ENCODE measurements around the gene TESK2. TPM values are rescaled to one million over a fixed set of nuclear protein-coding genes. Genes with fewer than 3 reads are reported as not detected.

Gene TESK2
- polyA plus RNA-seq, 1 donor = 12.8 TPM

DNA sequence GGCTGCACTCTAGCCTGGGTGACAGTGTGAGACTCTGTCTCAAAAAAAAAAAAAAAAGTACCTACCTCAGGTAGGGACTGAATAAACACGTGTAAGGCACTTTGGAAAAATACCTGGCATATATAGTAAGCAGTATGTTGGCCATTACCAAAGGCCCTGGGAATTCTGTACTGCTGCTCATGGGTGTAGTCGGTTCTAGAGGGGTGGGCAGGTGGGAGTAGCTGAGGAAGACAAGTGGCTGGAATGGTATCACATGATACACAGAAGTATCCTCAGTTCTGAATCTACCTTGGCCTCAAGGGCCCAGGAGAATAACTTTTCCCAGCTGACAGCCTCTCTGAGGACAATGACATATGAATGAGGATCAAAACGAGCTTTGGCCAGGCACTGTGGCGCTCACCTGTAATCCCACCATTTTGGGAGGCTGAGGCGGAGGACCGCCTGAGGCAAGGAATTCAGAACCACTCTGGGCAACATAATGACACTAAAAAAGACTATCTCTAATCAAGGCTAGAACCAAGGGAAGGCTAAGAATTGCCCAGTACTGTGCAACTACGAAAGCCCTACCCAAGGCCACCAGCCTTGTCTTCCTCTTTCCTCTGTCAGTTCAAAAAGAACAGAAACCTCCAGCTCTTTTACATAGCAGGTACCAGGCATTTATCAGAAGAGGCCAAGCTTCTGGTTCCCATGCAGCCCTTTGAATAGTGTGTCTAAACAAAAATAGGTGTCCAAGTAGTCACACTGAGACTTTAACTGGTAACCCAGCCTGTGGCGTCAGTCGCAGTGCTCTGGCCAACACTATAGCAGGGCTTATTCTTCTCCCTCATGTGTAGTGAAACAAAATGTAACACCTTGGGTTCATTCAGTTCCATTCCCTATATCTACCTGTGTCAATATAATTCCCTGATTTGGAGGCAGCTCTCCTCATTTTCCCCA is 19.3 kb upstream of the TESK2 start:
- no peaks in the 10 kb centered on the region for H3K27me3 ChIP-seq (ENCODE audit: control insufficient read depth, insufficient read depth, low read length)
- DNase-seq = no peak
- no peak overlapping the region for H3K4me3 ChIP-seq (ENCODE audit: low read length)
- 67% methylated on average over 3 of the region's 9 CpGs for WGBS (ENCODE audit: insufficient coverage, low lambda C conversion rate)
- peaks cover 17% of the 10 kb centered on the region for H3K4me1 ChIP-seq (ENCODE audit: control insufficient read depth, insufficient read depth, low read length)
- peaks cover 72% of the 10 kb centered on the region for H3K36me3 ChIP-seq (ENCODE audit: control insufficient read depth, insufficient read depth, low read length)
- no peak overlapping the region for H3K27ac ChIP-seq (ENCODE audit: low read length)
- no peaks in the 10 kb centered on the region for H3K9me3 ChIP-seq (ENCODE audit: control insufficient read depth, low read depth, low read length)

DNA sequence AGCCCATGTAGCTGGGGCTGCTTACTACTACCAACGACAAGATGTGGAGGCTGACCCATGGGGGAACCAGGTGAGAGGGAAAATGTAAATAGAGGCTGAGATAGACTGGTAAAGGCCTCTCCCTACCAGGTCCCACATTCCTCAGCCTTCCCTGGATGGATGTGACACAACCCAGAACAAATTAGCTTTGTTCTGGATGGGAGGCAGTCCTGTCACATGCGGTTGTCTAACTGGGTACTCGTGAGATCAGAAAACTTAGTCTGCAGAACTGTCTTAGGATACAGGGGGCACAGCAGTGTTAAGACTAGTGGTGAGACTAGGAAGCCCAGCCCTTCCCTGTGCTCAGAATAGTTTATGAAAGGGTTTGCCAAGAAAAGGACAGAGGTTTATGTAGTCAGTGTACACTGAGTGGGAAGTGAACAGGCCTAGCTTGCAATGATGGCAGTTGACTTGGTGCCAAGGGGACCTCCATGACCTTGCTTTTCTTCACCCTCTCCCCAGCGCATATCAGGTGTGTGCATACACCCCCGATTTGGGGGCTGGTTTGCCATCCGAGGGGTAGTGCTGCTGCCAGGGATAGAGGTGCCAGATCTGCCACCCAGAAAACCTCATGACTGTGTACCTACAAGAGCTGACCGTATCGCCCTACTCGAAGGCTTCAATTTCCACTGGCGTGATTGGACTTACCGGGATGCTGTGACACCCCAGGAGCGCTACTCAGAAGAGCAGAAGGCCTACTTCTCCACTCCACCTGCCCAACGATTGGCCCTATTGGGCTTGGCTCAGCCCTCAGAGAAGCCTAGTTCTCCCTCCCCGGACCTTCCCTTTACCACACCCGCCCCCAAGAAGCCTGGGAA is 17.6 kb upstream of the TESK2 start:
- Histone ChIP-seq H3K36me3 (ENCODE audit: control insufficient read depth, insufficient read depth, low read length) (peaks cover 56% of the 10 kb centered on the region), H3K9me3 (ENCODE audit: control insufficient read depth, low read depth, low read length) (no peaks in the 10 kb centered on the region), H3K27ac (ENCODE audit: low read length) (no peak overlapping the region), H3K4me1 (ENCODE audit: control insufficient read depth, insufficient read depth, low read length) (peaks cover 3% of the 10 kb centered on the region), H3K4me3 (ENCODE audit: low read length) (no peak overlapping the region), H3K27me3 (ENCODE audit: control insufficient read depth, insufficient read depth, low read length) (no peaks in the 10 kb centered on the region)
- DNase-seq = no peak
- no CpG with 5 or more reads among the region's 15 CpGs for WGBS (ENCODE audit: insufficient coverage, low lambda C conversion rate)

DNA sequence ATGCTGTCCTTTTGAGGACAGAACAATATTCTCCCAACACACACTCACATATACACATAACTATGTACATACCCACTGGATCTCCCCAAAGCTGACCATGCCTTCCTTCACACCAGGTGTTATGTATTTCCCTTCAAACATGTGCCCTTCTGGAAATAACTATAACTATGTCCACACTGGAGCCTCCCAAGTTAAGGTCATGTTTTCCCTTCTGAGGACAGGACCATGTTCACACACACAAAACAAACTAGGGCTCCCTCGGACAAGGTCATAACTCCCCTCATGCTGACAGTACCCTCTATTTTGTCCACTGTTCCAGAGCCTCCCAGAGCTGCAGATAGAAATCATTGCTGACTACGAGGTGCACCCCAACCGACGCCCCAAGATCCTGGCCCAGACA is 16.9 kb upstream of the TESK2 start:
- H3K9me3 ChIP-seq (ENCODE audit: control insufficient read depth, low read depth, low read length) = no peaks in the 10 kb centered on the region
- no peak overlapping the region for H3K4me3 ChIP-seq (ENCODE audit: low read length)
- no peak for DNase-seq
- peaks cover 3% of the 10 kb centered on the region for H3K4me1 ChIP-seq (ENCODE audit: control insufficient read depth, insufficient read depth, low read length)
- H3K36me3 ChIP-seq (ENCODE audit: control insufficient read depth, insufficient read depth, low read length) = peaks cover 50% of the 10 kb centered on the region
- no CpG with 5 or more reads among the region's 4 CpGs for WGBS (ENCODE audit: insufficient coverage, low lambda C conversion rate)
- H3K27me3 ChIP-seq (ENCODE audit: control insufficient read depth, insufficient read depth, low read length) = no peaks in the 10 kb centered on the region
- H3K27ac ChIP-seq (ENCODE audit: low read length) = no peak overlapping the region

DNA sequence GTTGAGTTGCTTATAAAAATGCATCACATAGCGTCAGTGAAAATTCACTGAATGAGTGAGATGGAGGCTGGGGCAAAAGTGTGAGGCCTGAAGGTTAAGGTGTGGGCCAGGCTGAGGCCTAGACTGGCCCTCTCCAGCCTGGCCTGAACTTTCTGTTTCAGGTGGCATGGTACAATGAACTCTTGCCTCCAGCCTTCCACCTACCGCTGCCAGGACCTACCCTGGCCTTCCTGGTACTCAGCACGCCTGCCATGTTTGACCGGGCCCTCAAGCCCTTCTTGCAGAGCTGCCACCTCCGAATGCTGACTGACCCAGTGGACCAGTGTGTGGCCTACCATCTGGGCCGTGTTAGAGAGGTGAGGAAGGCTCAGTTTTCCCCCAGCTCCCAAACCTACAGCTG is 16.2 kb upstream of the TESK2 start:
- Histone ChIP-seq H3K9me3 (ENCODE audit: control insufficient read depth, low read depth, low read length) (no peaks in the 10 kb centered on the region), H3K27me3 (ENCODE audit: control insufficient read depth, insufficient read depth, low read length) (no peaks in the 10 kb centered on the region), H3K4me1 (ENCODE audit: control insufficient read depth, insufficient read depth, low read length) (no peaks in the 10 kb centered on the region), H3K36me3 (ENCODE audit: control insufficient read depth, insufficient read depth, low read length) (peaks cover 44% of the 10 kb centered on the region), H3K27ac (ENCODE audit: low read length) (no peak overlapping the region), H3K4me3 (ENCODE audit: low read length) (no peak overlapping the region)
- DNase-seq = no peak
- WGBS (ENCODE audit: insufficient coverage, low lambda C conversion rate) = 83% methylated on average over 1 of the region's 6 CpGs

DNA sequence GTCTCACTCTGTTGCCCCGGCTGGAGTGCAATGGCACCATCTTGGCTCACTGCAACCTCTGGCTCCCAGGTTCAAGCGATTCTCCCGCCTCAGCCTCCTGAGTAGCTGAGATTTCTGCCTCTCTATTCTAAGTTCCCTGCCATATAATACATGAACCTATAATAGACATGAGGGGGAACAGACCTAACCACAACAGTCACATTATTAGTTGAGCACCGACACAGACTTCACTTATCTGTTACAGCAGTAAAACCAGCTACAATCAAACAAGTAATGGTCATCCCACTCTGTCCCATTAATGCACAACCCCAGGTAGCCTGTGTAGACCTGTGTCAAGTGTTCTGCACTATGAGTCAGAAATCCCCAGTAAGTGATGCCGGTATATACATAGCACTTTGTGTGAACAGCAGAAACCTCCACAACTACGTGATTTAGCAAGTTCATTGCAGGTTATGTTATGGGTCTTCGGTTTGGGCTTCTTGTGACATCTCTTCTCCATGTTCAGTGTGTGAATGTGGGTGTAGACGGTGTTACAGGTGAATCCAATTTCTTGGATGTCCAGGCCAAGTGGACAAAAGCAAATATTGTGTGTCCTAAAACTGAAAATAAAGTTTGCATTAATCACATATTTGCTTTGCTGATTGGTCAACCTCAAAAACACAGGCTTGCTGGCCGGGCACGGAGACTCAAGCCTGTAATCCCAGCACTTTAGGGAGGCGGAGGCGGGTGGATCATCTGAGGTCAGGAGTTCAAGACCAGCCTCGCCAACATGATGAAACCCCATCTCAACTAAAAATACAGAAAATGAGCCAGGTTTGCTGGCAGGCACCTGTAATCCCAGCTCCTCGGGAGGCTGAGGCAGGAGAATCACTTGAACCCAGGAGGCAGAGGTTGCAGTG is 12.7 kb upstream of the TESK2 start:
- peaks cover 11% of the 10 kb centered on the region for H3K4me1 ChIP-seq (ENCODE audit: control insufficient read depth, insufficient read depth, low read length)
- H3K27me3 ChIP-seq (ENCODE audit: control insufficient read depth, insufficient read depth, low read length) = no peaks in the 10 kb centered on the region
- 83% methylated on average over 4 of the region's 14 CpGs for WGBS (ENCODE audit: insufficient coverage, low lambda C conversion rate)
- H3K27ac ChIP-seq (ENCODE audit: low read length) = no peak overlapping the region
- no peaks in the 10 kb centered on the region for H3K9me3 ChIP-seq (ENCODE audit: control insufficient read depth, low read depth, low read length)
- no peak for DNase-seq
- H3K36me3 ChIP-seq (ENCODE audit: control insufficient read depth, insufficient read depth, low read length) = peaks cover 11% of the 10 kb centered on the region
- no peak overlapping the region for H3K4me3 ChIP-seq (ENCODE audit: low read length)

DNA sequence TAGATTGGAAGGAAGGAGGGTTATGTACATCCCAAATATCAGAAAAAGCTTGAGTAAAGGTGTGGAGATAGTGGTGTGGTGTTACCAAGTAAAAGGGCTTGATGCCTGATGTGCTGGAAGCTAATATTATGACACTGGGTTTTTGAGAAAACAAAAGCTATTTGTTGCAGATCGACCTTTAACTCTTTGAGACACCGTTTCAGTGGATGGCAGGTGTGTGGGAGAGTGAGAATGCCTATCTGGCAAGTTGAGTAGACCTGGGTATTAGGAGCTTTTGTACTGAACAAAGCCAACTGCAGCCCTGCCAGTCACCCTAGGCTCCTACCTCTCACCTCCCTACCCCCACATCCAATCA is 10.5 kb upstream of the TESK2 start:
- no CpG with 5 or more reads among the region's 2 CpGs for WGBS (ENCODE audit: insufficient coverage, low lambda C conversion rate)

DNA sequence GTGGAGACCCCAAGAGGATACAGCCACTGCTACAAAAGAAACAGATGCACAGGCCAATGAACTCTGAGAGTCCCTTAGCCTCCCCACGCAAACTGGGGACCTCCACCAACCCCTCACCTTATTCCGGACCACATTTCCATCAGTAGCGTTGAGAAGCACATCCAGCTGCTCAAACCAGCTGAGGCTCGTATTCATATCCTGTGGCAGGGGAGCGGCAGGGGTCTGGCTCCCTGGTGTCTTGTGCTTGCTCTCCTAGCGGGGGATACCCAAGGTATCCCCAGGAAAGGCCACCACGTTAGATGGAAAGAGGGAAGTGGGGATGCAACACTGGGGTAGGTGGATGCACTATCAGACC is 8.4 kb upstream of the TESK2 start:
- no peaks in the 10 kb centered on the region for H3K27me3 ChIP-seq (ENCODE audit: control insufficient read depth, insufficient read depth, low read length)
- no peaks in the 10 kb centered on the region for H3K36me3 ChIP-seq (ENCODE audit: control insufficient read depth, insufficient read depth, low read length)
- peaks cover 11% of the 10 kb centered on the region for H3K4me1 ChIP-seq (ENCODE audit: control insufficient read depth, insufficient read depth, low read length)
- no peaks in the 10 kb centered on the region for H3K9me3 ChIP-seq (ENCODE audit: control insufficient read depth, low read depth, low read length)
- no CpG with 5 or more reads among the region's 7 CpGs for WGBS (ENCODE audit: insufficient coverage, low lambda C conversion rate)
- peak overlapping the region; percentile 85 for H3K4me3 ChIP-seq (ENCODE audit: low read length)
- peak in 1 of 2 donors; percentile 9 for DNase-seq
- peak overlapping the region; percentile 43 for H3K27ac ChIP-seq (ENCODE audit: low read length)

More for the DNA sequence above, 10.5 kb upstream of the TESK2 start:
- DNase-seq = no peak
- Histone ChIP-seq H3K4me1 (ENCODE audit: control insufficient read depth, insufficient read depth, low read length) (peaks cover 11% of the 10 kb centered on the region), H3K27ac (ENCODE audit: low read length) (peak overlapping the region; percentile 81), H3K4me3 (ENCODE audit: low read length) (no peak overlapping the region), H3K36me3 (ENCODE audit: control insufficient read depth, insufficient read depth, low read length) (no peaks in the 10 kb centered on the region), H3K27me3 (ENCODE audit: control insufficient read depth, insufficient read depth, low read length) (no peaks in the 10 kb centered on the region), H3K9me3 (ENCODE audit: control insufficient read depth, low read depth, low read length) (no peaks in the 10 kb centered on the region)

DNA sequence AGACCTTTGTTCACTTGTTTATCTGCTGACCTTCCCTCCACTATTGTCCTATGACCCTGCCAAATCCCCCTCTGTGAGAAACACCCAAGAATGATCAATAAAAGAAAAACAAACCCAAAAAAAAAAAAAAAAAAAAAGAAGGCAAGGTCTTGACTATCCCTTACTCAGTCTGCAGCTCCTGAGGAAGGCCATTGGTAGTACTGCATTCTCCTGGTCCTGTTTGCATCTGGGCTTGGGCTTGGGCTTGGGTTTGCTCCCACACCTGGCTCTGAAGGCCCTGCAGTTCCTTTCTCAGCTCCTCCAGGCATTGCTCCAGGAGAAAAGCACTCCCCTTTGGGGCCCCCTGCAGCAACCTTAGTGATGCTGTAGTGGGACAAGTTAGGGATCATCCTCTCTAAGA is 7.3 kb upstream of the TESK2 start:
- Histone ChIP-seq H3K36me3 (ENCODE audit: control insufficient read depth, insufficient read depth, low read length) (no peaks in the 10 kb centered on the region), H3K4me3 (ENCODE audit: low read length) (no peak overlapping the region), H3K27me3 (ENCODE audit: control insufficient read depth, insufficient read depth, low read length) (no peaks in the 10 kb centered on the region), H3K27ac (ENCODE audit: low read length) (no peak overlapping the region), H3K9me3 (ENCODE audit: control insufficient read depth, low read depth, low read length) (no peaks in the 10 kb centered on the region), H3K4me1 (ENCODE audit: control insufficient read depth, insufficient read depth, low read length) (peaks cover 11% of the 10 kb centered on the region)
- DNase-seq = no peak

DNA sequence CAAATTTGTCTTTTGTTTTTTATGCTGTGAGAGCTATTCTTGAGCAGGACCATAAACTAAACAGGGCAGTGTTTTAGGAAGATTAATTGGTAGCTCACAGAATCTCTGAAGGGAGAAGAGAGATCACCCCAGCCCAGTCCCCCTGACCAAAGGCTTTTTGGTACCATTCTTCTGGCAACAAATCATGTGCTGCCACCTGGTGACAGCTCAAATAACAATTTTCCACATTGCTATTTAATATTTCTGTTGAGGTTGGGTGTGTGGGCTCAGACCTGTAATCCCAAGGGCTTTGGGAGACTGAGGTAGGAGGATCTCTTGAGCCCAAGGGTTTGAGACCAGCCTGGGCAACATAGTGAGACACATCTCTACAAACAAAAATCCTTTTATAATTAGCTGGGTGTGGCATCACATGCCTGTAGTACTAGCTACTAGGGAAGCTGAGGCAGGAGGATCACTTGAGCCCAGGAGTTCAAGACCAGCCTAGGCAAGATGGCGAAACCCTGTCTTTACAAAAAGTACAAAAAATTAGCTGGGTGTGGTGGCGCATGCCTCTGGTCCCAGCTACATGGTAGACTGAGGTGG is 2.2 kb upstream of the TESK2 start:
- Histone ChIP-seq H3K27me3 (ENCODE audit: control insufficient read depth, insufficient read depth, low read length) (no peaks in the 10 kb centered on the region), H3K4me1 (ENCODE audit: control insufficient read depth, insufficient read depth, low read length) (peaks cover 6% of the 10 kb centered on the region)
- DNase-seq = peak; percentile 39 to 52

DNA sequence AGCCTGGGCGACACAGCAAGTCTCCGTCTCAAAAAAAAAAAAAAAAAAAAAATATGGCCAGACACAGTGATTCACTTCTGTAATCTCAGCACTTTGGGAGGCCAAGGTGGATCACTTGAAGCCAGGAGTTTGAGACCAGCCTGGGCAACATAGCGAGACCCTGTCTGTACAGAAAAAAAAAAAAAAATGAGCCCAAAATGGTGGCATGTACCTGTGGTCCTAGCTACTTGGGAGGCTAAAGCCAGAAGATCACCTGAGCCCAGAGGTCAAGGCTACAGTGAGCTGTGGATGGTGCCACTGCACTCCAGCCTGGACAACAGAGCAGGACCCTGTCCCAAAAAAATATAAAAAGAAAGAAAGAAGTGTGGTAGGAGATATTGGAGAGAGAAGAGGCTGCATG is 1.7 kb upstream of the TESK2 start:
- Histone ChIP-seq H3K36me3 (ENCODE audit: control insufficient read depth, insufficient read depth, low read length) (no peaks in the 10 kb centered on the region), H3K9me3 (ENCODE audit: control insufficient read depth, low read depth, low read length) (no peaks in the 10 kb centered on the region), H3K27ac (ENCODE audit: low read length) (no peak overlapping the region), H3K27me3 (ENCODE audit: control insufficient read depth, insufficient read depth, low read length) (no peaks in the 10 kb centered on the region), H3K4me1 (ENCODE audit: control insufficient read depth, insufficient read depth, low read length) (peaks cover 6% of the 10 kb centered on the region), H3K4me3 (ENCODE audit: low read length) (no peak overlapping the region)
- no CpG with 5 or more reads among the region's 3 CpGs for WGBS (ENCODE audit: insufficient coverage, low lambda C conversion rate)
- no peak for DNase-seq

More for the DNA sequence above, 2.2 kb upstream of the TESK2 start:
- no CpG with 5 or more reads among the region's 2 CpGs for whole genome bisulfite sequencing (ENCODE audit: insufficient coverage, low lambda C conversion rate)
- H3K9me3 ChIP-seq (ENCODE audit: control insufficient read depth, low read depth, low read length) = no peaks in the 10 kb centered on the region
- H3K4me3 ChIP-seq (ENCODE audit: low read length) = no peak overlapping the region
- H3K27ac ChIP-seq (ENCODE audit: low read length) = no peak overlapping the region
- no peaks in the 10 kb centered on the region for H3K36me3 ChIP-seq (ENCODE audit: control insufficient read depth, insufficient read depth, low read length)

All from large intestine (tissue), 3 donors.